DMS114 treated with DMSO at 0.1 percent for 48 hours (cell line): ENCODE data around the gene FBXO21.
A peak's percentile ranks its signal among the peaks of the same experiment; 100 is the strongest.
"Not testable (repeated sequence)": the region's sequence is repeated elsewhere in the genome, so short reads cannot be mapped to it uniquely, and the experiment has no call there.

Experiments
- DNase-seq: peaks from one replicate; lab custom pipeline; 2025; ENCODE audit not compliant: unreplicated experiment; lab: John Stamatoyannopoulos, UW

FBXO21 gene

GRCh38 chr12:117109943-117110635 lies 80.2 kb downstream of the FBXO21 start:
- DNase-seq = no peak

DNA sequence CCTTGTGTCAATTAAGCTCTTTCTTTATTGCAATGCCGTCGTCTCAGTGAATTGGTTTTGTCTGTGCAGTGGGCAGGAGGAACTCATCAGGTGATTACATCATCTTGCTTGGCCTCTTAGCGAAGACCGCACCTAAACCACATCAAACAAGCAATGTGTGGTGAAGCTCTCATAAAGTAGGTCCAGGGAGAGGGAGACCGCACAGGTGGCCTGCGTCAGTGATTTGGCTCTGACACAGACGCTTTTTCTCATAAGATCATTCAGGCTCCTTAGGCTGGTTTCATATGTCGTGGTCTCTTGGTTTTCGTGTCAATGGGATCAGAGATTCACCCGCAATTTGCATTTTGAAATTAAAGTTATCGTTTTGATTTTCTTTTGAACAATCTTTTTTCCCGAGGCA lies 84.4 kb downstream of the FBXO21 start:
- no peak for DNase-seq

DNA sequence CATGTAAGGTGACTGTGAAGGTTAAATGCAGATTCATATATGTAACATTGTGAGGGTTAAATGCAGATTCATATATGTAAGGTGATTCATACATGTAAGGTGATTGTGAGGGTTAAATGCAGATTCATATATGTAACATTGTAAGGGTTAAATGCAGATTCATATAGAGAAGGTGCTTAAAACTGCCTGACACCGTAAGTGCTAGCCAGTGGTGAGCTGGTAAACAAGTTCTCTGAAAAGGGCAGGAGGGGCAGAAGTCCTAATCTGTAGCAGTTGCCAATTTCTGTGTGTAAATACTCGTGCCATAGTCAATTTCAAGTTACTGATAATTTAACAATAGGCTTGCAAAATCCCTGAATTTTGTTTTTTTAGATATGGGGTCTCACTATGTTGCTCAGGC lies 86.3 kb downstream of the FBXO21 start:
- DNase-seq = not testable (repeated sequence)

DNA sequence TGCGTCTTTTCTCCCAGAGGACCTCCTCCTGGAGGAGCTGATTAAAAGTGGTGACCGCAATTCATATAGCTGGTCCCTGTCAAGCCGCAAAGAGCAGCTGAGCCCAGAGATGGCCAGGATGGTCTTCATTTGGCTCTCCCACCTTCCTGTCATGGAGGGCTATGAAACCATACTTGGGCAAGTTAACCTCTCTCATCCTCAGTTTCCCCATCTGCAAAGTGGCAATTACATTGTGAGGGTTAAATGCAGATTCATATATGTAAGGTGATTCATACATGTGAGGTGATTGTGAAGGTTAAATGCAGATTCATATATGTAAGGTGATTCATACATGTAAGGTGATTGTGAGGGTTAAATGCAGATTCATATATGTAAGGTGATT lies 87.5 kb downstream of the FBXO21 start:
- DNase-seq = no peak

DNA sequence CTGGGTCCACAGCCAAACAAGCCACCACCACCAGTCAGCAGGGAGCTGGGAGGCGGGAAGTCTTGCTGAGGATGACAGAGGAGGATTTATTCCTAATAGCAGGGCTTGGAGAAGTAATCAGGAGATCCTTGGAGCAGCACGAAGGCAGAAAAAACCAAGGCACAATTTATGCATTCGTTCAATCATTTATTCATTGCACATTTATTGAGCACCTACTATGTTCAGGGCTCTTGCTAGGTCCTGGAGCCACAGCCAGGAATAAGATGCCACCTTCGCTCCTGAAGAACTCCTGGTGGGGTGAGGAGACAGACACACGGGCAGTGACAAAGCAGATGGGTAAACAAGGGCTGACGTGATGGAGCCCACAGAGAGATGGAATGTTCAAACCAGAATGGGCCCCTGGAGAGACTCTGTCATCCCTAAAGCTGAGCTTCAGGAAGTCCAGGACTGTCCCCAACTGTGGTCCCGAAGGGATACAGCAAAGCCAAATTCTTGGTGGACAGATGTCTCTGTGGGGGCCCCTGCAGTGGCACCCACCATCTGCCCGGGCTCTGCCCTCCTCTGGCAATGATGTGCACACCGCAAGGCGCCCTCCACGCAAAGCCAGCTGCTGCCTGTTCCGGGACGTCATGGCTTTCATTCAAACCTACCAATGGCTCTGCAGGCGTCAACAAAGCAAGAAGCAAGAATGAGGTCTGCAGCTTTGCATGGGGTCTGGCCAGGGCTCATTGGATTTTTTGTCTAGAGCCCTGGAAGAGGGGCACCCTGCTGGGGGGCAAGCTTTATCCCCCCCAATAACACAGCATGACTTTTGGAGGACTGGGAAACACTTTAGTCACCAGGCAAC lies 88.1 kb downstream of the FBXO21 start:
- no peak for DNase-seq

DNA sequence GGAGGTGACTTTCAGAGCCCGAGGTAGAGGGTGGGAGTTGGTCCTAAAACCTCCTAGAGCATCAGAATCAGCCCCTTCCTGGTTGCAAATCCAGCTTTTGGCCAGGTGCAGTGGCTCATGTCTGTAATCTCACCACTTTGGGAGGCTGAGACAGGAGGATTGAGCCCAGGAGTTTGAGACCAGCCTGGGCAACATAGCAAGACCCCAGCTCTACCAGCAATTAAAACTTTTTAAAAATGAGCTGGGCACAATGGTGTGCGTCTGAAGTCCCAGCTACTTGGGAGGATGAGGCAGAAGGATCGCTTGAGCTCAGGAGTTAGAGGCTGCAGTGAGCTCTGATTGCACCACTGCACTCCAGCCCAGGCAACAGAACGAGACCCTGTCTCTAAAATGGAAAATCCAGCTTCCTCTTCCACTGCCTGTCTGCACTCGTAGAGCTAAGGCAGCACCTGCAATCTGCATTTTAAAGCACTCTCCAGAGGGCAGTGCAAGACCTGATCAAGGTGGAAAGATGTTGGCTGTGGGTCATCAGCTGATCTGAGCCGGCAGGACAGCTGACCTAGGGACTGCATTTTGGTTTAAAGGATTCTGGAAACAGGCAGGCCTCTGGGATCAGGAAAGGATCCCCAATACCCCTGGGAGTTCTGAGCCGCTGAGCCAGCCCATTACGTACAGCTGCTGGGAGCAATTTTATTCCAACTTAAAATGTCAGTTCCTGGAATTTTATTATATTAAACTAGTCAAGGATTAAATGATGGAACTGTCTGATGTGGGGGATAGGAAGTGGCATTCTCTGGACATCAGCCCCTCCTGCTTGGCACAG lies 89.2 kb downstream of the FBXO21 start:
- no peak for DNase-seq

- peak; percentile 22 for DNase-seq
These were observed 90.0 kb downstream of the FBXO21 start for GRCh38 chr12:117100251-117100650.

DNA sequence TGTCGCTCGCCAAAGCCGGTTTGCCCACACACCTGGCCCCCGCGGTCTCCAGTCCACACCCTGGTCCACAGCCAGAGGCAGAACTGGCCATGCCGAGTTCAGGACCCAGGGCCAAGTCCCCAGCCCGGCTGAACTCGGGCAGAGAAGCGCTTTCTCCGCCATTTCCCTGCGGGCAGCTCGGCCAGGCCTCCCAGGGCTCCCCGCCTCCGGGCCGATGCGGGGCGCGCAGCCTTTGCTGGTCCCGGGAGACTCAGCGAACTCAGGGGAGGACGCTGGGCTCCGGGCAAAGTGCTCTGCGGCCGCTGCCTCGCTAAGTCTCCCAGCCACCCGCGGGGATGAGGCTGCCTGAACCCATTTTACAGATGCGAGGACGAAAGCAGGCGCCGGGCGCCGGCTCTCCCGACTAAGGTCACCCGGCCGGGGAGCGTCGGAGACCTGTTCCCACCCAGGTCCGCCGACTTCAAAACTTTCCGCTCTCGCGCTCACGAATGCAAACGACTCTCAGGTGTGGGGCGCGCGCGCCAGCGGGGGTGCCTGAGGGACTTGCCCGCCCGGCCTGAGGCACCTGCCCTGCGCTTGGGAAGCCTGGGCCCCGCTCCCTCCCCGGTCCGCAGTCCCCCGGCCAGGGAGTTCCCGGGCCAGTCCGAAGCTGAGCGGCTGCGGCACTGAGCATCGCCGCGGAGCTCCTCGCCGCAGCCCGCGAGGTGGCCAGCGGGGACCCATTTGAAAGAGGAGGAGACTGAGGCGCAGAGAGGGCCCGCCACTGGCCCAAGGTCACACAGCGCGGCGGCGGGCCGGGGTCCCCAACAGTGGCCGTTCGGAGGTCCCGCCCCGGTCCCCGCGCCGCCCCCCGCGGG lies 91.7 kb downstream of the FBXO21 start:
- DNase-seq = no peak

DNA sequence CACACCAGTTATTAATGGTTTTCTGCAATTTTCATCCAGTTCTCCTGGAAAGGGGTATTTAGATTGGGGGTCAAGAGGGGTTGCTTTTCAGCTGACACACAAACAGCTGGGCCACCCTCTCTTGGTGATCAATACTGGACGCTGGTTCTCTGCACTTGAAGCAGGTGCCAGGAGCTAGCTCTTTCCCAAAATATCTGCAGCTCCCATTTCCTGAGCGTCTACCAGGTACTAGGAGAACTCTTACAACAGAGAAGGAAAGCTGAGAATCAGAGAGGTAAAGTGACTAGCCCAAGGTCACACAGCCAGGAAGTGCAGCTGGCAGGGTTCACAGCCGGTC lies 92.3 kb downstream of the FBXO21 start:
- no peak for DNase-seq

- no peak for DNase-seq
These were observed 93.1 kb downstream of the FBXO21 start for GRCh38 chr12:117097159-117097558.

DNA sequence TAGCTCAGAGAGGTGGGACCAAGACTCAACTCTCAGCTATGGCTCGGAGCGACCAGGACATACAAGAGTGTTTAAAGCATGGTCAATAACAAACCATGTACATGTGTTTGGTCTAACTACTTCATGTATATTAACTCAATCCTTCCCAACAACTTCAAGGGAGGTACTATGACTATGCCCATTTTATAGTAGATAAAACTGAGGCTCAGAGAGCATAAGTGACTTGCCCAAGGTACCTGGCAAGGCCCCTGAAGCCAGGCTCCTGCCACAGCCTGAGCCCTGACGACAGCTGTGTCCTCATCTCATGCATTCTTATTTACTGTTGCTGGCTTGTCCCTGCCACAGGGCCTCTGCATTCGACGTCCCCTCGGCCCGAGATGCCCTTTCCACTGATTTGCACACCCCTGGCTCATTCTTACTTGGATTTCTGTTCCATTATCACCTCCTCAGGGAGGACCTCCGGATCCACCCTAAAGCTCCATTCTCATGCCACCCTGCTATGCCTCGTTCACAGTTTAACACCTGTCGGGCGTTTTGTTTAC lies 93.7 kb downstream of the FBXO21 start:
- no peak for DNase-seq

DNA sequence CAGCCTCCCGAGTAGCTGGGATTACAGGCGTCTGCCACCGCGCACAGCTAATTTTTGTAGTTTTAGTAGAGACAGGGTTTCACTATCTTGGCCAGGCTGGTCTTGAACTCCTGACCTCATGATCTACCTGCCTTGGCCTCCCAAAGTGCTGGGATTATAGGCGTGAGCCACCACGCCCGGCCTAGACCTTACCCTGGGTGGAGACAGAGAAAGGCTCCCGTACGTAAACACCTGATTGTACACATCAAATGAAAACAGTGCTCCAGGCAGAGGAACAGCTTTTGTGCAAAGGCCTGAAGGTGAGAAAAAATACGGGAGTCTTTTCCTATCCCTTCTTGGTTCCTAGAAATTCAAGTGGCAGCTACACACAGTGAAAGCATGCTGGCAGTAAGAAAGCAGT lies 95.1 kb downstream of the FBXO21 start:
- not testable (repeated sequence) for DNase-seq

DNA sequence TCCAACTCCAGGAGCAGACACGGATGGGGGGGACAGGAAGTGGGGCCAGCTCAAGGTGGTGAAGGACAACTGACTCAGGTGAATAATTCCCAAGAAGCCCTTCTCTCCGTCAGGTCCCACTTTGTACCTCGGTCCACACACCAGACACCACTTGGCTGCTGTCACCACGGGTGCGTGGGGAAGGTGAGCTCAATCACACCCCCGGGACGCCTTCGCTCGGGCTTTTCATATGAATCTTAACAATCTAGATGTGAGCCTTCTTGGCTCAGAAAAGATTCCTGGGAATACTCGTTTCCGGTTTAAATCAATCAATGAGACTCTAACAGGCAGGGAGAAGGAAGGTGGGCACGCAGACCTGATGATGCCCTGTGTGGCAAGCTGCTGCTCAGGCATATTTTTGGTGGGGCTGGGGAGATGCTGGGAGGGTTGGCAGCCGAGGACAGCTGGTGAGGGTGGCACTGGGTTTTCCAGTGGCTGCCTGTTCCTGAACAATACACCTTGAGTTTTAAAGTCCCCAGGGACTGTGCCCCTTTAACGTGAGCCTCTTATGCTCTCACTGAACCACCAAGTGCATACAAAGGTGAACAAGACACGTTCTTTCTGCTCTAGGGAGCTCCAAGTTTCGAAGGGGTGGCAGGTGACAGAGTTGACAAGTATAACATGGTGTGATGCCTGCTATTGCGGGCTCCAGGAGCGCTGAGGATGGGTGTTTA lies 96.2 kb downstream of the FBXO21 start:
- DNase-seq = no peak

GRCh38 chr12:117093431-117093830 lies 96.8 kb downstream of the FBXO21 start:
- no peak for DNase-seq

DNA sequence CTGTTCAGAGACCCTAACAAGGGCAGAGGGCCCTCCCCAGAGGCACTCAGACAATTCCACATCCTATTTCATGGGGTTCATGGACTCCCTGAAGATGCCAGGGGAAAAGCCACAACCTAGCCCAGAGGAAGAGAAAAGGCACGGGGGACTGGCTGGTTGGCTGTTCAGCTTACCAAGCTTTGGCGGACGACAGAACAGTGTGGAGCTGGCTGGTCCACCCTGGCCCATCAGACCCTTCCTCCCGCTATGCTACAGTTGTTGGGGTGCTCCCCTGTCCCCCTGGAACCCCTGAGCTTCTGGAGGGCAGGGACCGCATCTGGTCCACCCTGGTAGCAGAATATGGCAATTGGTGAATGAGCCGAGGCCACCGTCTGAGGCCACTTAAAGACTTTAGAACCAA lies 97.4 kb downstream of the FBXO21 start:
- no peak for DNase-seq

GRCh38 chr12:117092511-117092780 lies 97.8 kb downstream of the FBXO21 start:
- no peak for DNase-seq
